H9 (cell line): ENCODE measurements around the gene DOCK9. TPM values are rescaled to one million over a fixed set of nuclear protein-coding genes. Genes with fewer than 3 reads are reported as not detected.

Experiments
- DNase-seq: peaks from one replicate; pipeline ENCODE4 v3.0.0-alpha.2; 2017
- H2AFZ ChIP-seq: one replicate; pipeline ENCODE4 v1.6.1; 2013; ENCODE audit warnings: mild to moderate bottlenecking, low read length, control low read depth, moderate library complexity
- H2AK5ac ChIP-seq: 2 replicates; pipeline ENCODE4 v1.6.1; 2013; ENCODE audit warnings: low read length, control low read depth, mixed read lengths; ENCODE audit not compliant: insufficient read length
- H2BK120ac ChIP-seq: one replicate; pipeline ENCODE4 v1.6.1; 2013; ENCODE audit warnings: low read depth, mild to moderate bottlenecking, low read length, control low read depth, inconsistent platforms; ENCODE audit not compliant: poor library complexity, severe bottlenecking
- H2BK12ac ChIP-seq: 2 replicates; pipeline ENCODE4 v1.6.1; 2013; ENCODE audit warnings: low read length, control low read depth, mixed read lengths, low read depth; ENCODE audit not compliant: insufficient read length
- H2BK15ac ChIP-seq: 2 replicates; pipeline ENCODE4 v1.6.1; 2013; ENCODE audit warnings: low read depth, low read length, control low read depth
- H2BK20ac ChIP-seq: one replicate; pipeline ENCODE4 v1.6.1; 2013; ENCODE audit warnings: low read depth, mild to moderate bottlenecking, low read length, control low read depth, inconsistent platforms; ENCODE audit not compliant: poor library complexity, severe bottlenecking
- H2BK5ac ChIP-seq: 2 replicates; pipeline ENCODE4 v1.6.1; 2013; ENCODE audit warnings: low read length, control low read depth, mixed read lengths; ENCODE audit not compliant: insufficient read length
- H3K14ac ChIP-seq: 2 replicates; pipeline ENCODE4 v1.6.1; 2013; ENCODE audit warnings: low read length, control low read depth; ENCODE audit not compliant: insufficient read depth
- H3K18ac ChIP-seq: 2 replicates; pipeline ENCODE4 v1.6.1; 2013; ENCODE audit warnings: low read depth, mild to moderate bottlenecking, mixed read lengths, low read length, control low read depth; ENCODE audit not compliant: insufficient read length
- H3K23ac ChIP-seq: 2 replicates; pipeline ENCODE4 v1.6.1; 2013; ENCODE audit warnings: low read length, control low read depth, mixed read lengths, low read depth; ENCODE audit not compliant: insufficient read length
- H3K23me2 ChIP-seq: 2 replicates; pipeline ENCODE4 v1.6.1; 2013; ENCODE audit warnings: low read depth, mild to moderate bottlenecking, mixed read lengths, low read length, control low read depth; ENCODE audit not compliant: insufficient read length, poor library complexity, severe bottlenecking
- H3K27ac ChIP-seq: 2 replicates; pipeline ENCODE4 v1.5.1; 2013; ENCODE audit warnings: low read length, control low read depth, mixed read lengths, low read depth; ENCODE audit not compliant: insufficient read length
- H3K27me3 ChIP-seq: 2 replicates; pipeline ENCODE4 v1.6.1; 2013; ENCODE audit warnings: low read length, control low read depth, inconsistent platforms; ENCODE audit not compliant: insufficient read depth
- H3K4ac ChIP-seq: 2 replicates; pipeline ENCODE4 v1.6.1; 2013; ENCODE audit warnings: low read depth, mild to moderate bottlenecking, control low read depth, inconsistent platforms, low read length, moderate library complexity
- H3K4me1 ChIP-seq: 2 replicates; pipeline ENCODE4 v1.6.1; 2013; ENCODE audit warnings: low read length, control low read depth, inconsistent platforms; ENCODE audit not compliant: insufficient read depth
- H3K4me2 ChIP-seq: 2 replicates; pipeline ENCODE4 v1.6.1; 2013; ENCODE audit warnings: low read length, control low read depth, mixed read lengths; ENCODE audit not compliant: insufficient read length, insufficient read depth
- H3K56ac ChIP-seq: 2 replicates; pipeline ENCODE4 v1.6.1; 2013; ENCODE audit warnings: low read depth, mild to moderate bottlenecking, mixed read lengths, low read length, control low read depth; ENCODE audit not compliant: insufficient read length
- H3K79me1 ChIP-seq: 2 replicates; pipeline ENCODE4 v1.6.1; 2013; ENCODE audit warnings: low read depth, mild to moderate bottlenecking, moderate library complexity, low read length, control low read depth, inconsistent platforms; ENCODE audit not compliant: insufficient read depth, poor library complexity, severe bottlenecking
- H3K79me2 ChIP-seq: 2 replicates; pipeline ENCODE4 v1.6.1; 2013; ENCODE audit warnings: low read length, control low read depth, inconsistent platforms; ENCODE audit not compliant: insufficient read depth
- H3K9ac ChIP-seq: 2 replicates; pipeline ENCODE4 v1.6.1; 2013; ENCODE audit warnings: low read length, control low read depth, mixed read lengths; ENCODE audit not compliant: insufficient read length; ENCODE audit errors: extremely low read depth
- H3K9me3 ChIP-seq: one replicate; pipeline ENCODE4 v1.6.1; 2013; ENCODE audit warnings: low read depth, low read length, inconsistent platforms; ENCODE audit not compliant: control insufficient read depth
- H3T11ph ChIP-seq: one replicate; pipeline ENCODE4 v1.6.1; 2013; ENCODE audit warnings: mild to moderate bottlenecking, low read length, control low read depth, inconsistent platforms
- H4K20me1 ChIP-seq: one replicate; pipeline ENCODE4 v1.6.1; 2013; ENCODE audit not compliant: control insufficient read depth, insufficient read length, insufficient read depth
- H4K5ac ChIP-seq: 2 replicates; pipeline ENCODE4 v1.6.1; 2013; ENCODE audit warnings: low read depth, mild to moderate bottlenecking, mixed read lengths, low read length, control low read depth; ENCODE audit not compliant: insufficient read length
- H4K8ac ChIP-seq: replicated peaks from 2 replicates; pipeline ENCODE4 v1.6.1; 2013; ENCODE audit warnings: low read length, control low read depth, mixed read lengths, low read depth; ENCODE audit not compliant: insufficient read length
- H4K91ac ChIP-seq: 2 replicates; pipeline ENCODE4 v1.6.1; 2013; ENCODE audit warnings: low read depth, mild to moderate bottlenecking, moderate library complexity, mixed read lengths, low read length, control low read depth; ENCODE audit not compliant: insufficient read length
- H3K27ac Mint-ChIP-seq, 3 experiments: 2 replicates in 2 of 3; 3 replicates in 1 of 3; pipeline ENCODE4 v1.8.0; 2020 to 2021; ENCODE audit warnings: mixed read lengths in 3 of 3, mild to moderate bottlenecking in 1 of 3, moderate library complexity in 1 of 3
- H3K27me3 Mint-ChIP-seq: 2 replicates; pipeline ENCODE4 v1.8.0; 2021; ENCODE audit warnings: low read depth, mild to moderate bottlenecking, moderate library complexity, mixed read lengths
- H3K36me3 Mint-ChIP-seq, 3 experiments: 2 replicates in 2 of 3; 3 replicates in 1 of 3; pipeline ENCODE4 v1.8.0; 2020 to 2021; ENCODE audit warnings: low read depth in 3 of 3, mixed read lengths in 3 of 3; ENCODE audit not compliant: insufficient read depth in 1 of 3
- H3K4me1 Mint-ChIP-seq, 2 experiments: 2 replicates each; pipeline ENCODE4 v1.8.0; 2020; ENCODE audit warnings: mixed read lengths in 2 of 2
- H3K4me3 Mint-ChIP-seq, 2 experiments: 2 replicates in 1 of 2; 3 replicates in 1 of 2; pipeline ENCODE4 v1.8.0; 2020 to 2021; ENCODE audit warnings: mild to moderate bottlenecking in 2 of 2, mixed read lengths in 2 of 2, moderate library complexity in 1 of 2
- H3K9me3 Mint-ChIP-seq, 2 experiments: 2 replicates in 1 of 2; 3 replicates in 1 of 2; pipeline ENCODE4 v1.8.0; 2020; ENCODE audit warnings: mild to moderate bottlenecking in 2 of 2, mixed read lengths in 2 of 2, moderate library complexity in 1 of 2
- WGBS: extraction: QIAGEN DNeasy Blood & Tissue Kit; methylation state at CpG from one replicate; pipeline ENCODE4 v1.1.7; 2013; ENCODE audit warnings: missing lambda C conversion rate, low lambda C conversion rate, mixed read lengths; ENCODE audit not compliant: insufficient read length; ENCODE audit errors: extremely low coverage; 5-methylcytosine and 5-hydroxymethylcytosine counted together
- total RNA-seq: library from RNA; stranded (reverse); gene quantifications from 2 replicates; pipeline ENCODE4 v1.2.1, GENCODE V29; 2021
- TF ChIP-seq, protein P1 (sequence below): fragments of 200-600 bp; sonication (generic); conservative IDR thresholded peaks from 3 replicates; pipeline ENCODE4 v1.8.0; 2021; ENCODE audit warnings: antibody characterized with exemption, mild to moderate bottlenecking

DOCK9 gene
- total RNA-seq, 1 experiment from 2014 or later: 23.0 TPM

DNA sequence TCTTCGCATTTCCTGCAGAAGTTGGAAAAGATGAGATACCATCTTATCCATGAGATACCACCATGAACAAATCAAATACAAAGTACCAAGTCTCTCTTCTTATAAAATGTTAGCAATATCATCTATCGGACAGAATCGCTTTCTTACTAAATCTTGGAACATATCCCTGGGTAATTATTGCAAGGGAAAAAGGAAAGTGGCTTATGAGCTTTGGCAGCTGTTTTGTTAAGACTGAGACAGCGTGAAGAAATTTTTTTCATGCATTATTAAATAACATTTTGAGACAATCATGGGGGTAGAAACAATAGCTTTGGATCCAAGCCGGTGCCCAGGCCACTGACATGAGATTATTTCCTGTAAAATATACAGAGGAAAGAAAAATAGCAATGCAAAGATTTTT lies 84.5 kb downstream of the DOCK9 start:
- H2BK15ac ChIP-seq: no peak overlapping the region
- H2AK5ac ChIP-seq: no peak overlapping the region

More for the DNA sequence above, 84.5 kb downstream of the DOCK9 start:
- no peak overlapping the region for H2BK12ac ChIP-seq
- no peaks in the 10 kb centered on the region for H3K9me3 ChIP-seq
- no peak for DNase-seq
- H4K8ac ChIP-seq: no peak overlapping the region
- no peak overlapping the region for H4K5ac ChIP-seq
- H3K9ac ChIP-seq: no peak overlapping the region
- Mint-ChIP-seq H3K4me1 (peaks cover 26 to 30% of the 10 kb centered on the region in 2 experiments), H3K27me3 (no peaks in the 10 kb centered on the region), H3K36me3 (no peaks in the 10 kb centered on the region), H3K9me3 (no peaks in the 10 kb centered on the region), H3K27ac (no peak overlapping the region), H3K4me3 (no peak overlapping the region)
- peaks cover 23% of the 10 kb centered on the region; the same call in 1 of the 2 replicates for H3K4me1 ChIP-seq
- no peak overlapping the region for H3K4ac ChIP-seq
- no peaks in the 10 kb centered on the region for H3K79me1 ChIP-seq
- no peak overlapping the region for H3K56ac ChIP-seq
- H4K91ac ChIP-seq: no peak overlapping the region
- no peak overlapping the region for H3K27ac ChIP-seq
- no peaks in the 10 kb centered on the region for H3K27me3 ChIP-seq
- H3K23ac ChIP-seq: no peak overlapping the region
- H3K18ac ChIP-seq: no peak overlapping the region
- H4K20me1 ChIP-seq: no peaks in the 10 kb centered on the region
- H2BK5ac ChIP-seq: no peak overlapping the region
- H3K79me2 ChIP-seq: no peaks in the 10 kb centered on the region
- H3K14ac ChIP-seq: no peak overlapping the region
- H2BK20ac ChIP-seq: no peak overlapping the region
- H2AFZ ChIP-seq: no peak overlapping the region
- no peak overlapping the region for H2BK120ac ChIP-seq
- H3K23me2 ChIP-seq: no peaks in the 10 kb centered on the region
- WGBS: no CpG with 5 or more reads among the region's 5 CpGs
- H3T11ph ChIP-seq: no peak overlapping the region
- TF ChIP-seq, protein P1, sequence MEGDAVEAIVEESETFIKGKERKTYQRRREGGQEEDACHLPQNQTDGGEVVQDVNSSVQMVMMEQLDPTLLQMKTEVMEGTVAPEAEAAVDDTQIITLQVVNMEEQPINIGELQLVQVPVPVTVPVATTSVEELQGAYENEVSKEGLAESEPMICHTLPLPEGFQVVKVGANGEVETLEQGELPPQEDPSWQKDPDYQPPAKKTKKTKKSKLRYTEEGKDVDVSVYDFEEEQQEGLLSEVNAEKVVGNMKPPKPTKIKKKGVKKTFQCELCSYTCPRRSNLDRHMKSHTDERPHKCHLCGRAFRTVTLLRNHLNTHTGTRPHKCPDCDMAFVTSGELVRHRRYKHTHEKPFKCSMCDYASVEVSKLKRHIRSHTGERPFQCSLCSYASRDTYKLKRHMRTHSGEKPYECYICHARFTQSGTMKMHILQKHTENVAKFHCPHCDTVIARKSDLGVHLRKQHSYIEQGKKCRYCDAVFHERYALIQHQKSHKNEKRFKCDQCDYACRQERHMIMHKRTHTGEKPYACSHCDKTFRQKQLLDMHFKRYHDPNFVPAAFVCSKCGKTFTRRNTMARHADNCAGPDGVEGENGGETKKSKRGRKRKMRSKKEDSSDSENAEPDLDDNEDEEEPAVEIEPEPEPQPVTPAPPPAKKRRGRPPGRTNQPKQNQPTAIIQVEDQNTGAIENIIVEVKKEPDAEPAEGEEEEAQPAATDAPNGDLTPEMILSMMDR: no peak
- no peak overlapping the region for H3K4me2 ChIP-seq
